HG03378 (cell line): Measurements from ENCODE around the gene TKTL1.
"Not testable (repeated sequence)": the region's sequence is repeated elsewhere in the genome, so short reads cannot be mapped to it uniquely, and the experiment has no call there.

Experiments
- ATAC-seq: cut with Tn5 transposase; IDR thresholded peaks from one replicate; pipeline ENCODE4 v1.9.1; 2021; ENCODE audit warnings: mild to moderate bottlenecking, moderate library complexity; ENCODE audit not compliant: unreplicated experiment

Gene TKTL1

DNA sequence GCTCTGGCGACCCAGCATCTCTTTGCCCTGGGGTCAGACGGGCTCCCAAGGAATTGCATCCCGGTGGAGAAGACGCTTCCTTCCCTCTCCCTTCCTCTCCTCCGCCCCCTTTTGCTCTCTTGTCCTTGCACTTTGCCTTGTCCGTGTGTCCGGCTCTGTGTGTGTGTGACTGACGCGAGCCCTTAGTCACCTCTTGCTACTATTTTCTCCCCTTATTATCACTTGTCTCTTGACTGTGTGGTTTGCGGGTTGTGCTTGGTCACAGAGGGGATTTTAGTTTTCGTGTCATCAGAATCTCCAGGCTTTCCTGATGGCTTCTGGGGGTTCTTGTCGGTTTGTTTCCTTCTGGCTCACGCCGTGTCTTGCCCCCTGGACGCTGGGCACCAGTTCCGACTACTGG, 47.5 kb downstream of the TKTL1 start:
- ATAC-seq: not testable (repeated sequence)

DNA sequence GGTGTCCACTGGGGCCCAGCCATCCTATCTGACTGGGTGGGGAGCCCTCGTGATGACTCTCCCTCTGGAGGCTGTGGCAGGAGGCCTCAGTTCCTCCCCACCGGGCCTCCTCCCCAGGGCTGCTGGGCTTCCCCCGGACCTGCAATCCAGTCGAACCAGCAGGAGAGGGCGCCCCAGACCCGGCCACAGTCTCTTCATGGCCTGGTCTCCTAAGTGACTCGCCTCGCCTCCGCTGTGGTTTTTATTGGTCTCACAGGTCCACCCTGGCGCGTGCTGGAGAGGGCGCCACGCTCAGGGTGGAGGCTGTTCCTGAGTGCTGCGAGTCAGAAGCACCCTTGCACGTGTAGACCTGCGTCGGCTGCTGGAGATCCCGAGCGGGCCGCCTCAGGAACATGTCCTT, 48.0 kb downstream of the TKTL1 start:
- not testable (repeated sequence) for ATAC-seq

DNA sequence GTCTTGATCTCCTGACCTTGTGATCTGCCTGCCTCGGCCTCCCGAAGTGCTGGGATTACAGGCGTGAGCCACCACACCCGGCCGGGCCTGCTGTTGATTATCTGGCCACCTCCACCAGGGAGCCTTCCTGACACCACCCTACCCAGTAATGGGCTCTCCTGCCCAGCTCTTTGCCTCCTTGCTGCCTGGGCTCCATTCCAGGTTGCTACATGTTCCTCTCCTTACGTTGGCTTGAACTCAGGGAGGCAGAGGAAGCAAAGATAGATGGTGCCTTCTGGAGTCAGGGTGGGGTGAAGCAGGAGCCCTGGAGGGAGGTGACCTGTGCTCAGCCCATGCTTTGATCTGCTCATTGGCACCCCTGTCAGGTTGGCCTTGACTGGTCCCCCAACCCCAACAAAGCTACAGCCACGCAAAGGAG, 52.5 kb downstream of the TKTL1 start:
- ATAC-seq: no peak

DNA sequence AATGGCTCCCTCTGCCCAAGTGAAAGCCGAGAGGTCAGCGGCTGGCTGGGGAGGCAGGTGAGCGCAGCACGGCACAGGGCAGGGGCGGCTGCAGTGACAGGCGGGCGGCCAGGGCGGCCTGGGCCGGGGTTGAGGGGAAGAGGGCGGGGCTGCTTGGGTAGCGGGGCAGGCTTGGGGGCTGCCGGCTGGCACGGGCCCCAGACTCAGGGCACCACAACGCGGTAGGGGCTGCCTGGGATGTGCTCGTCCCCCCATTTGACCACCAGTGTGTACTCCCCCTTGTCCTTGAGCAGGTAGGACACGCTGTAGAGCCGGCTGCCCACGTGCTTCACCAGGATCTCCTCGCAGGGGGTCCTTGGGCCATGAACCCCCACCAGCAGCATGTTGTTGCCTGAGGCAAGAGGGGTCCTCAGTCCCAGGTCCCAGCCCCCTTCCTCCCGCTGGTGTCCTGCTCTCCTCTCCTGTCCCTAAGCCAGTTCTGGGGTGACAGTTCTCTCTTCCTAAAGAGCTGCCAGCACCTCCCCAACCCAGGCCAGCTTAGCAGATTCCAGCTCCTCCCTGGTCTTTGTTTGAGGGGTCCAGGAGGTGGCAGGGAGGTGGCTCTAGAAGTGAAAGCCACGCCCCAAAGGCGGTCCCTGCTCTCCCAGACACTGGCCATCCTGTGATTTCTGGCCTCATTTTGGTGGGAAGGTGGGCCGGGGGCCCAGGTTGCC, 53.2 kb downstream of the TKTL1 start:
- no peak for ATAC-seq

DNA sequence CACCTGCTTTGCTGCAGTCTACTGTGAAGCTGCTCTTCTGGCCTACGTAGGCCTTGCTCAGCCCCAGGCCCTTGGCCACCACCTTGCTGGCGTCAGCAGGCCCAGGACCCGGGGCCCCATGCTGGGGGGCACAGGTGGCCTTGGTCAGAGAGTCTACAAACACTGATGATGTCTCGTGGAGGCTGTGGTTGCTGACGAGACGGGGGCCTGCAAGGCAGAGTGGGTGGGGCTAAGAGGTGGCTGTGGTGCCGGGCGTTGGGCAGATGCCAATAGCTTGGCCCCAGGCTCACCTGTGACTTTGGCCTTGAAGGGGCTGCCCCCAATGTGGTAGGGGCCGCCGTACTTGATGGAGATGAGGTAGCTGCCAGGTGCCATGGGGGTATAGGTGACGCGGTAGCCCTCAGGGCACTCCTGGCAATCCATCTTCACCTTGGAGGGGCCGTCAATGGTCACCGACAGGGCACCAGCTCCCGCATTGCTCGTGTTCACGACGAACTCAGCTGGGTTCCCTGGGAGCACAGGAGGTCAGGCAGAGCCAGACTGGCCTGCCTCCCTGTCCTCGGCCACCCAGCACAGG, 53.9 kb downstream of the TKTL1 start:
- no peak for ATAC-seq

DNA sequence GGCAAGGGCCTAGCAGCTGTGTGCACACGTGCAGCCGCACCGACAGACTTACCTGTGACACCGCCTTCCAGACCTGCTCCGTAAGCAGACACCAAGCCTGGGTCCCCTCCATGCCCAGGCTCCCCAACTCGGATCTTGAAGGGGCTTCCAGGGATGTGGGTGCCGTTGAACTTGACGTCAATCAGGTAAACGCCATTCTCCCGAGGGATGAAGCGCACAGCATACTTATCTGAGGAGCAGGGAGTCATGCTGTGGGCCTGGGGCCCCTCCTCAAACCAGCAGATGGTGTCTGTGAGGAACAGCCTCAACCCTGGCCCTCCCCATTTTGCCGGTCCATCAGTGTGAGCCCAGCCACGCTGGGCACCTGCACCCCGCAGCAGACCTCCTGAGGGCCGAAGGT, 54.4 kb downstream of the TKTL1 start:
- no peak for ATAC-seq

DNA sequence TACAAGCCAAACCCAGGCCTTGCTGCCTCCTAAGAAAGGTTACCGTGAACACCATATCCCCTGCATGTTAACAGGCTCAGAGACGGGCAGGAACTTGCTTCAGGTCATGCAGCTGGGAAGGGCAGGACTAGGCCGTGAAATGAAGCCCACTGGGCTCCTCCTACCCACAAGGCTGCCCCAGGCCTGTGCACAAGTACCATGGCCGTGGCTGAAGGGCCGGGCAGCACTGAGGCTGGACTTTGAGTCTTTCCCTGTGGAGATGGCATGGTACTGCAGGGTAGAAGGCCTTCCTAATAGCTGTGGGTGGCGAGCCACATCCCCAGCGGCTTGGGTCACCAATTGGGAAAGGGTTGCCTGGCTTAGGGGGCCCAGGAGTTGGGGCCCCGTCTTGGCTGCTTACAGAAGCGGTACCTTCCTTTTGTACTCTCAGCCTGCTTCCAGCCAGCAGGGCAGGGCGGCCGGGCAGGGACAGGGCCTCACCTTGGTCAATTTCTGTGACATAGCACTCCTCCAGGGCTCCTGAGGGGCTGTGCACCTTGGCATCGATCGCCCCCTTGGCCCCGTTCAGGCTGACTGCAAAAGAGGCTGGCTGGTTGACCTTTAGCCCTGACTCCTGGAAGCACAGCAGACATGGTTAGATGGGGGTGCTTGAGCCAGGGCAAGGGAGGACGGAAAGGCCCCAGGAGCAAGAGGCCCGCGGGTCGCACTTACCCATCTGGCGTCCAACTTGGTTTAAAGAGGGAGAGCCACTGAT, 55.0 kb downstream of the TKTL1 start:
- no peak for ATAC-seq

DNA sequence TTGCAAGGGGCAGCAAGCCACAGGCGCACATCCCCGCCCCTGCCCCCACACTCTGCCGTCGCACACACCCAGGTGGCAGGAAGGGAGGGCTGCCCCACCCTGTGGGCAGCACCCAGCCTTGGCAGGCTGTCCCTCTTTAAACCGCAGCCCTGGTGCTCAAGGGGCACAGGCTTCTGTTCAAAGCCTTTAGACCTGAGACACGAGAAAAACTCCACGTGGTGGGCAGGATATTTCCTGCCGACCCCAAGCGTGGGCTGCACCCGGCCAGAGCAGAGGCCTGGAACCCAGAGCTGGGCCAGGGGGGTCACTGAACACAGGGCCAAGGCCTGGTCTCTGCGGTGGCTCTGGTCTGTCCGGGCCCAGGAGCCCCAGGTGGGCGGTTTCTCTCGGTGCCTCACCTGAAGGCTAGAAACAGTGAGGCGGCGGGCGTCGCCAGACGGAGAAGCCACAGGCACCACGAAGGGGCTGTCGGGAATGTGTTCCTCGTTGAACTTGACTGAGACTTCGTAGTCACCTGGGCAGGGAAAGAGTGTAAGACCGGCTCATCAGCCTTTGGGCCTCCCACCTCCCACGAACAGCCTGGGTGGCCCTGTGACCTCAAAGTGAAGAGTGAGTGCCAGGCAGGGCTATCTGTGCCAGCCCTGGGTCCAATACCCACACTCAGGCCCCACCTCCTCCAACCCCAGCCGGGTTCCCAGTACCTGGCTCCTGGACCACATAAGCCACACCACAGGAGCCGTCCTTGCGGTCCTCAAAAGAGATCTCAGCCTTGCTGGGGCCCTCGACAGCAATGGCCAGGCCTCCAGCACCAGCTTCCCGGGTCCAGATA, 55.8 kb downstream of the TKTL1 start:
- ATAC-seq: no peak

DNA sequence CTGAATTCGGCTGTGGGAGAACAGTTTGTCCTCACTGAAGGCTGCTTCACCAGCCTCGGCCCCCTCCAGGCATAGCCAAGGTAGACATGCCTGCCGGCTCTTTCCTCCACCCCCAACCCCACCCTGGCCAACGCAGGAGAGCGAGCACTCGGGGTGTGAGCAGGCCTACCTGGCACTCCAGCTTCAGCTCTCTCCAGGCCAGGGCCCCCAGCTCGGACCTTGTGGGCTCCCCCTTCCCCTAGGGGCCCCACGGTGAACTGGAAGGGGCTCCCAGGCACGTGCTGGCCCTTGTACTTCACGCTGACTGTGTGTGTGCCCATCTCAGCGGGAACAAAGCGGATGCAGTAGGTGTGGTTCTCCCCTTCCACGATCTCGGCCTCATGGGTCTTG, 56.4 kb downstream of the TKTL1 start:
- ATAC-seq: no peak

DNA sequence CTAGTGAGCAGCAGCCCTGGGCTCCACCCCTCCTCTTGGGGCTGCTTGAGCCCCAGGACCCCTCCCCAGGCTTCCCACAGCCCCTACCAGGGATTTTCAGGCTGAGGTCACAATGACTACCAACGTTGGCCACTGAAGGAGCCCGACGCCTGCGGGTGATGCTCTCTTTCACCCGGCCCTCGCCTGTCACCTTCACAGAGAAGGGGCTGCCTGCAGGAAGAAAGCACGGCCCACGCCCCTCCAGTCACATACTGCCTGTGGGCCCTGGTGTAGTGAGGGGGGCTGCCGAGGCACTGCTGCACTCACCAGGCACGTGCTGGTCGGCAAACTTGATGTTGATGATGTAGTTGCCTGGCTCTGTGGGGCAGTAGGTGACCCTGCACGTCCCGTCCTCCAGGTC, 56.9 kb downstream of the TKTL1 start:
- ATAC-seq: no peak

DNA sequence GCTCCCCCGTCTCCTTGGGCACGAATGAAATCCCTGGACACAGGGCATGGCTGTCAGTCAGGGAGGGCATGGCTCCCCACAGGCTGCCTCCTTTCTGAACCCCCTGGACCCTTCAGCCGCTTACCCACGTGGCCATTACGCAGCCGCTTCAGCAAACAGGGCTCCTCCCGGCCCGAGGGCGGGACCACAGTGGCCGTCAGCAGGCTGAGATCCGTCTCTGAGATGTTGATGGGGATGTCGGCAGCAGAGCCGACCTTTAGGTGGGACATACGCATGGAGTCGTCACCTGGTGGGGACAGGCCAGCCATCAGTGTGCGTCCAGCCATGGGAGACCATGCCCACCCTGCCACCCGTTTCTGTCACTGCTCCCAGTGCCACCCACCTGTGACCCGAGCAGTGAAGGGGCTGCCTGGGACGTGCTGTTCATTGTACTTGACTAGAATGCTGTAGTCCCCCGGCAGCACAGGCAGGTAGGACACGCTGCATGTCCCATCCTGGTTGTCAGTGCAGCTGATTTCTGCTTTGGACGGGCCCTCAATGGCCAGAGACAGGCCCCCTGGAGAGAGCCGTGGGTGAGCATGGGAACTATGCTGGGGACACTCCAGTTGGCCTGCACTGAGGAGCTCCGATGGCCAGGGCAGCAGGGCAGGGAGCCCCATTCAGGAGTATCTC, 57.7 kb downstream of the TKTL1 start:
- no peak for ATAC-seq

DNA sequence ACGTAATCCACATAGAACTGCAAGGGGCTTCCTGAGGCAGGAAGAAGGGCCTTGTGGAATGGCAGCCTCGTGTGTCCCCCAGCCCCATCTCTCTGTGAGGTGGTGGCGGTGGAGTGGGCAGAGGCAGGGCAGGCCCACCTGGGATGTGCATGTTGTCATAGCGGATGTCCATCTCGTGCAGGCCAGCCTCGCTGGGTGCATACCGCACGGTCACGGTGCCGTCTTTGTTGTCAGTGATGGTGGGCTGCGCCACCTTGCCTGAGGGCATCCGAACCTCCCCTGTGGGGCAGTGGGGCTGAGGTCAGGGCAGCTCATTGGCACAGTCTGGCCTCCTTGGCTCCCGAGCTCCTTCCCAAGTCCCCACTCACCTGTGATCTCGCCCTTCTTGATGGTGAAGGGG, 58.4 kb downstream of the TKTL1 start:
- no peak for ATAC-seq

DNA sequence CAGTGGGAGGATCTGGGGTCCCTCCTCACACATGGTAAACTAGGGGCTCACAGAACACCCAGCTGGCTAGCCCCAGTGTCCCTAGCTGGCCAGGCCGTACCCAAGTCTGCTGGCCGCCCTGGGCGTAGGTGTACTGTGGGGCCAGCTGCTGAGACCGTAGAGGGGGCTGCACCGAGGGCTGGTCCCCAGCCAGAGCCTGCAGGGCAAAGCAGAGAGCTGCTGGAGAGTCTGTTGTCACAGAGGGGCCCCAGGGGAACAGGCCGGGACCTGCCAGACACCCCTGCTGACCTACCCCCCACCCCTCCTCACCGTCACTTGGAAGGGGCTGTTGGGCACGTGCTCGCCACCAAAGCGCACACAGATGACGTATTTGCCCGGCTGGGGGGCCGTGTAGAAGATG, 58.9 kb downstream of the TKTL1 start:
- no peak for ATAC-seq

DNA sequence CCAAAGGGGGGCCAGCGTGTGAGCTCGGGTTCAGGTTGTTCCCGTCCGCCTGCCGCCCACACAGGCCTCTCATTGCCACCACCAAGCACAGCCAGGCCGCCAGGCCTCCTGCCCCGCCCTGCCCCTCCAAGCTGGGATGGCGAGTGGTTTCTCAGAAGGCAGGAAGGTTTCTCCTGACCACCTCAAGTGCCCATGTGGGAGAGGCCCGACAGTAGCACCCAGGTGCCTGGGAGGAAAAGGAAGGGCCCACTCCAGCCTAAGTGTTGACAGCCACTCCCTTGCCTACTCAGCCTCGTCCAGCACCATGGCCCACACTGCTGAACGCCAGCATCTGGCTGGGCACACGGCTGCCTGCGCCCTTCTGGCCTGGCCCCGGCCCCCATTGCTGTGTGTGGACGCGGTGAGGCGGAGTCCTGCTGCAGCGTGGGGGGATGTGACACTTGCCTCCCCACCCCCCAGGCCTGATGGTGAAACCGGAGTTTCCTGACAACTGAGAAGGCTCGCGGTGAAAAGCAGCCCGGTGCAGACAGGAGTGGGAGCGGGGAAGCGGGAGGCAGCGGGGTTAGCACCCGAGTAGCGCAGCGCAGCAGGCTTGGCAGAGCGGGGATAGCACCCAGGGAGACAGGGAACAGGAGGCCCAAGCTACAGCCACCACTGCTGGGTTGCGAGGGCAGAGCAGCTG, 59.6 kb downstream of the TKTL1 start:
- no peak for ATAC-seq

DNA sequence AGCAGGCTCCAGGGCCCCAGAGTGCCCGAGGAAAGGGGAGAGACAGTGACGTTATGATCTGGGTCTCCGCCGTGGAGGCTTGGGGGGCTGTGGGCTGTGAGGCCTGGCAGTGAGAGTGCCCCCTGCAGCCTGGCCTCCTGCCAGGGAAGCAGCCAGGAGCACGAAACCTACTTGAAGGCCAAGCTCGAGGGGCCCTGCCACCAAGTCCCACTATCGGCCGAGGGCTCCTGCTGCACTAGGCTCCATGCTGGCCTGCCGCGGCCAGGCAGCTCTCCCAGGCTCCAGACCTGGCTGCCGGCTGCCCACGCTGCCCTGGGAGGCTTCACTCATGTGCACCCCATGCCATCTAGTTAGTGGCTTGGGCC, 60.2 kb downstream of the TKTL1 start:
- ATAC-seq: no peak

DNA sequence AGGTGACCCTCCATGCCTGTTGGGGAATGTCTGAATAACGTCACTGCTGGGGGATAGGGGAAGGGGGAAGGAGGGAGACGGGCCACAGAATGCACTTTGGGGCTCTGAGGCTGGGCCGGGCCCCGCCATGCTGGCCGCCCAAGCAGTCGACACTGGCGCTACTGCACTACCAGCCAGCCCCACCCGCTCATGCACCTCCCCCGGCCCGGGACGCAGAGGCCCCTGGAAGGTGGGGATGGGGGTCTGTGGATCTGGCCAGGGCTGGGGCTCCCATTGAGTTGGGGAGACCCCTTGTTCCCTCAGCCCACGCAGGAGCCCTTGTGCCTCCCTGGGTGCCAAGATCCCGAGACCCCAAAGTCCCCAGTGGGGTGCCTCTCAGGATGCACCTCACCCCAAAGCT, 61.0 kb downstream of the TKTL1 start:
- no peak for ATAC-seq

DNA sequence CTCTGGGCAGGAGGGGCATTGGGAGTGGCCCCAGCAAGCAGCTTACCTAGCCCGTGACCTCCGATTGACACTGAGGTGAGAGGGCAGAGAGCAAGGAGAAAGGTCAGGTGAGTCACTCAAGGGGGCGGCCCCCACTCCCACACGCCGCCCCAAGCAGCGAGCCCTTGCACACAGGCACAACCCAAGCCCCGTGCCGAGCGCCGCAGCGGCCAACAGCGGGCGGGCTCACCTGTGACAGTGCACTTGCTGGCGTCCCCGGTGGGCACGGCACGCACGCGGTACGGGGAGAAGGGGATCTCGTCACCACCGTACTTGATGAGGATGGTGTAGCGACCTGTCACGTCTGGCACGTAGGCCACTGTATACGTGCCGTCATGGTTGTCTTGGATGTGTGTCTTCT, 61.6 kb downstream of the TKTL1 start:
- no peak for ATAC-seq

DNA sequence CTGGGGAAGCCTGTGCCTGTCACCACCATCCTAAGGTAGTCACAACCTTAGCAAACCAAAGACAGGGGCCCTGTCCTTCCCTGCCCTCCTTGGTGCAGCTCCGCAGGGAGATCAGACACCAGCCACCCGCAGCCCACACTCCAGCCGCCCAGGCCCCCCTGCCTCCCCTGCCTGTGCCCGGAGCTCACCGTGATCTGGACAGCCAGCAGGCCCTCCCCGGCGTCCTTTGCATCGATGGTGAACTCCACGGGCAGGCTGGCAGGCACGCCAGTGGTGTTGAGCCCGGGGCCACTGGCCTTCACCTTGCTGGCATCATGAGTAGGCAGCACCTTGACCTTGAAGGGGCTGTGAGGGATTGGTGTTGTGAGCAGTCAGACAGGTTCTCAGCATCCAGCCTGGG, 62.4 kb downstream of the TKTL1 start:
- no peak for ATAC-seq

DNA sequence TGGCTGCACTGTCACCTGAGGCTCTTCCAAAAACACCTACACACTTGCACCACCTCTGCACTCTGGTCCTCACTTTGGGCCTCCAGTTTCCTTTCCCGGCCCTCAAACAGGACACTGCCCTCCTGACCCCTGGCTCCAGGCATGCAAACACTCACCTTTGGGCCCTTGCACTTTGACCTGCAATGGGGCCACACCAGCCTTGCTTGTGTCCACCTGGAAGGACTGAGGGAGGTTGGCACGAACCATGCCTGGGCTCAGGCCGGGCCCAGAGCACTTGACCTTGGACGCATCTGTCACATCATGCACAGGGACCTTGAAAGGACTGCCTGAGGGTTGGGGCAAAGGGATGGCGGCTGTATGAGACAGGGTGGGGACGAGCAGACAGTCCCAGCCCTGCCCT, 63.2 kb downstream of the TKTL1 start:
- no peak for ATAC-seq

DNA sequence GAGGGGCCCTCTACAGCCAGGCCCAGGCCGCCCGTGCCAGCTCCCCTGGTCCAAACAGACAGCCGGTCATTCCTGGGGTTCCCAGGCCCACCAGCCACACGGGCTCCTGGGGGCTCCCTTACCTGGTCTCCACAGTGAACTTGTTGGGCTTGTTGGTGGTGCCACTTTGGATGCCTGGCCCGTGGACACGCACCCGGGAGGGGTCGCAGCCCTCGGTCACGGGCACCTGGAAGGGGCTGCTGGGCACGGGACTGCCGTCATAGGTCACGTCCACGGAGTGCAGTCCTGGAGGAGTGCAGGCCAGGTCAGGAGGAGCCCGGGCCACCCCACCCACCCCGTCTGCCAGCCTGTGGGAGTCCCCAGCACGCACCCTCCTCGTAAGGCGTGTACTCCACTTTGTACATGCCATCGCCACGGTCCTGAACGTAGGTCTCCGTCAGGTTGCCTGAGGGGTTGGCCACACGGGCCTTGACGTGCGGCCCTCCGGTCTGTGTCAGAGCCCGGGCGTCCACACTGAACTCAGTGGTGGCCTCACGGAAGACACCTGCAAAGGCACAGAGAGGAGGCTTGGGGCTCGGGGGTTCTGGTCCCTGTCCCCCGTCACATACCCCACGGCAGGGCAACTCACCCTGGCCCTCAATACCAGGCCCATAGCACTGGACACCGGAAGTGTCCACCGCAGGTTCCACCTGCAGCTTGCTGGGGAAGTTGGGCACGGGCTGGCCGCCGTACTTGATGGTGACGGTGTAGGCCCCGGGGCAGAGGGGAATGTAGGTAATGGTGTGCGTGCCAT, 64.0 kb downstream of the TKTL1 start:
- ATAC-seq: no peak
